ENCODE data around the gene N4BP3. TPM values are rescaled to one million over a fixed set of nuclear protein-coding genes. Genes with fewer than 3 reads are reported as not detected.

N4BP3 gene
- total RNA-seq, 1 experiment from 2014 or later: 46.2 TPM

DNA sequence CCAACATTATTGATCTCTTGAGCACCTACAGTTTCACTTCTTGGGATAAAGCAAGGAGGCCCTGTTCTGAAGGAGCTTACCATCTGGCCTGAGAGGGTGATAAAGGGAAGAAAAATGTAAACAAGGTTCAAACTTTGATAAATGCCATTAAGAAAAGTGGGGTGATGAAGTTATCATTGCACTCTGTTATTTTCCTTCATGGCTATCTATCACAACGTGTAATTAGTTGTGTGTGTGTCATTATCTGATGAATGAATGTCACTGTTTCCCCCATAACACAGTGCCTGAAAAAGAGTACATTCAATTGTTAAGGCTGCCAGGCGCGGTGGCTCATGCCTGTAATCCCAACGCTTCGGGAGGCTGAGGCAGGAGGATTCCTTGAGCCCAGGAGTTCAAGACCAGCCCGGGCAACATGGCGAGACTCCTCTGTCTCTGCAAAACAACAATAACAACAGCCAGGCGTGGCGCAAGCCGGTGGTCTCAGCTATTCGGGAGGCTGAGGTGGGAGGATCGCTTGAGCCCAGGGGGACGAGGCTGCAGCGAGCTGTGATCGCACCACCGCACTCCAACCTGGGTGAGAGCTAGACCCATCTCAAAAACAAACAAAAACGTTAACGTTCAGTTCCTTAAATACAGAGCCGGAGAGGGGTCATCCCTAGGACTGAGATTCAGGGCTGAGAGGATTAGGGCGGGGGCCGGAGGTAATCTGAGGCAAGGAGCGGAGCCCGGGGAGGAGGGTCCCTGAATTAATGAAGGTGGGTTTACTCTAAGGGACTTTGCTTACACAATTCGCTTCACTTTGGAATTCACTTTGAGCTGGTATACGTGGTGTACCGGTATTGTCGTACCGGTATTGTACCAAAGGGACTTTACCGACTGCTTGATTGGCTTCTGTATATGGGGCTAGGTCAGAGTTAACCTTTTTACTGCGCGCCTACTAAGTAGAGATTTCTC, 39.4 kb downstream of the N4BP3 start:
- ATAC-seq: no peak
- CTCF ChIA-PET: interaction anchor here (0.9 to 10.7 kb wide), 6 partner anchors 11 to 75 kb away, joined by 4 to 131 read pairs (median 4); no protein-coding TSS in a partner anchor
- Mint-ChIP-seq H3K9me3 (no peaks in the 10 kb centered on the region), H3K4me3 (peak overlapping the region; percentile 94), H3K36me3 (peaks cover 43% of the 10 kb centered on the region), H3K4me1 (peaks cover 13% of the 10 kb centered on the region), H3K27ac (peak overlapping the region; percentile 94), H3K27me3 (ENCODE audit: low read depth) (no peaks in the 10 kb centered on the region)
- POLR2A ChIA-PET: interaction anchor here (0.6 to 1.4 kb wide), 8 partner anchors 17 to 61 kb away, joined by 3 to 9 read pairs (median 5); partner anchors contain the start of gene HNRNPAB
- TF ChIP-seq, protein P1, sequence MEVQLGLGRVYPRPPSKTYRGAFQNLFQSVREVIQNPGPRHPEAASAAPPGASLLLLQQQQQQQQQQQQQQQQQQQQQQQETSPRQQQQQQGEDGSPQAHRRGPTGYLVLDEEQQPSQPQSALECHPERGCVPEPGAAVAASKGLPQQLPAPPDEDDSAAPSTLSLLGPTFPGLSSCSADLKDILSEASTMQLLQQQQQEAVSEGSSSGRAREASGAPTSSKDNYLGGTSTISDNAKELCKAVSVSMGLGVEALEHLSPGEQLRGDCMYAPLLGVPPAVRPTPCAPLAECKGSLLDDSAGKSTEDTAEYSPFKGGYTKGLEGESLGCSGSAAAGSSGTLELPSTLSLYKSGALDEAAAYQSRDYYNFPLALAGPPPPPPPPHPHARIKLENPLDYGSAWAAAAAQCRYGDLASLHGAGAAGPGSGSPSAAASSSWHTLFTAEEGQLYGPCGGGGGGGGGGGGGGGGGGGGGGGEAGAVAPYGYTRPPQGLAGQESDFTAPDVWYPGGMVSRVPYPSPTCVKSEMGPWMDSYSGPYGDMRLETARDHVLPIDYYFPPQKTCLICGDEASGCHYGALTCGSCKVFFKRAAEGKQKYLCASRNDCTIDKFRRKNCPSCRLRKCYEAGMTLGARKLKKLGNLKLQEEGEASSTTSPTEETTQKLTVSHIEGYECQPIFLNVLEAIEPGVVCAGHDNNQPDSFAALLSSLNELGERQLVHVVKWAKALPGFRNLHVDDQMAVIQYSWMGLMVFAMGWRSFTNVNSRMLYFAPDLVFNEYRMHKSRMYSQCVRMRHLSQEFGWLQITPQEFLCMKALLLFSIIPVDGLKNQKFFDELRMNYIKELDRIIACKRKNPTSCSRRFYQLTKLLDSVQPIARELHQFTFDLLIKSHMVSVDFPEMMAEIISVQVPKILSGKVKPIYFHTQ (CRISPR knock-in tag; IDR thresholded peaks at IDR 0.05): 0 out of 2 replicates have a peak, but pooled peaks have one; percentile 61
- TF ChIP-seq, protein P2, sequence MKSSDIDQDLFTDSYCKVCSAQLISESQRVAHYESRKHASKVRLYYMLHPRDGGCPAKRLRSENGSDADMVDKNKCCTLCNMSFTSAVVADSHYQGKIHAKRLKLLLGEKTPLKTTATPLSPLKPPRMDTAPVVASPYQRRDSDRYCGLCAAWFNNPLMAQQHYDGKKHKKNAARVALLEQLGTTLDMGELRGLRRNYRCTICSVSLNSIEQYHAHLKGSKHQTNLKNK (CRISPR knock-in tag; IDR thresholded peaks at IDR 0.05): no peak
- TF ChIP-seq, protein P3, sequence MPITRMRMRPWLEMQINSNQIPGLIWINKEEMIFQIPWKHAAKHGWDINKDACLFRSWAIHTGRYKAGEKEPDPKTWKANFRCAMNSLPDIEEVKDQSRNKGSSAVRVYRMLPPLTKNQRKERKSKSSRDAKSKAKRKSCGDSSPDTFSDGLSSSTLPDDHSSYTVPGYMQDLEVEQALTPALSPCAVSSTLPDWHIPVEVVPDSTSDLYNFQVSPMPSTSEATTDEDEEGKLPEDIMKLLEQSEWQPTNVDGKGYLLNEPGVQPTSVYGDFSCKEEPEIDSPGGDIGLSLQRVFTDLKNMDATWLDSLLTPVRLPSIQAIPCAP (CRISPR knock-in tag; IDR thresholded peaks at IDR 0.05): no peak
- TF ChIP-seq HMGA2 (CRISPR knock-in tag; IDR thresholded peaks at IDR 0.05): no peak
- TF ChIP-seq ESRRA (CRISPR knock-in tag; IDR thresholded peaks at IDR 0.05; ENCODE audit: borderline replicate concordance): no peak
- no peak for TF ChIP-seq CREM (CRISPR knock-in tag; IDR thresholded peaks at IDR 0.05)
- TF ChIP-seq PRRX2 (CRISPR knock-in tag; IDR thresholded peaks at IDR 0.05): no peak
- no peak for TF ChIP-seq JUN (CRISPR knock-in tag; IDR thresholded peaks at IDR 0.05)
- TF ChIP-seq, protein P4, sequence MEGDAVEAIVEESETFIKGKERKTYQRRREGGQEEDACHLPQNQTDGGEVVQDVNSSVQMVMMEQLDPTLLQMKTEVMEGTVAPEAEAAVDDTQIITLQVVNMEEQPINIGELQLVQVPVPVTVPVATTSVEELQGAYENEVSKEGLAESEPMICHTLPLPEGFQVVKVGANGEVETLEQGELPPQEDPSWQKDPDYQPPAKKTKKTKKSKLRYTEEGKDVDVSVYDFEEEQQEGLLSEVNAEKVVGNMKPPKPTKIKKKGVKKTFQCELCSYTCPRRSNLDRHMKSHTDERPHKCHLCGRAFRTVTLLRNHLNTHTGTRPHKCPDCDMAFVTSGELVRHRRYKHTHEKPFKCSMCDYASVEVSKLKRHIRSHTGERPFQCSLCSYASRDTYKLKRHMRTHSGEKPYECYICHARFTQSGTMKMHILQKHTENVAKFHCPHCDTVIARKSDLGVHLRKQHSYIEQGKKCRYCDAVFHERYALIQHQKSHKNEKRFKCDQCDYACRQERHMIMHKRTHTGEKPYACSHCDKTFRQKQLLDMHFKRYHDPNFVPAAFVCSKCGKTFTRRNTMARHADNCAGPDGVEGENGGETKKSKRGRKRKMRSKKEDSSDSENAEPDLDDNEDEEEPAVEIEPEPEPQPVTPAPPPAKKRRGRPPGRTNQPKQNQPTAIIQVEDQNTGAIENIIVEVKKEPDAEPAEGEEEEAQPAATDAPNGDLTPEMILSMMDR (IDR thresholded peaks at IDR 0.05): no peak
- TF ChIP-seq ZNF396 (CRISPR knock-in tag; IDR thresholded peaks at IDR 0.05; ENCODE audit: borderline replicate concordance): no peak
- no peak for TF ChIP-seq MXD4 (CRISPR knock-in tag; IDR thresholded peaks at IDR 0.05; ENCODE audit: borderline replicate concordance)
- no peak for TF ChIP-seq ETV6 (CRISPR knock-in tag; IDR thresholded peaks at IDR 0.05)
- TF ChIP-seq, protein P5, sequence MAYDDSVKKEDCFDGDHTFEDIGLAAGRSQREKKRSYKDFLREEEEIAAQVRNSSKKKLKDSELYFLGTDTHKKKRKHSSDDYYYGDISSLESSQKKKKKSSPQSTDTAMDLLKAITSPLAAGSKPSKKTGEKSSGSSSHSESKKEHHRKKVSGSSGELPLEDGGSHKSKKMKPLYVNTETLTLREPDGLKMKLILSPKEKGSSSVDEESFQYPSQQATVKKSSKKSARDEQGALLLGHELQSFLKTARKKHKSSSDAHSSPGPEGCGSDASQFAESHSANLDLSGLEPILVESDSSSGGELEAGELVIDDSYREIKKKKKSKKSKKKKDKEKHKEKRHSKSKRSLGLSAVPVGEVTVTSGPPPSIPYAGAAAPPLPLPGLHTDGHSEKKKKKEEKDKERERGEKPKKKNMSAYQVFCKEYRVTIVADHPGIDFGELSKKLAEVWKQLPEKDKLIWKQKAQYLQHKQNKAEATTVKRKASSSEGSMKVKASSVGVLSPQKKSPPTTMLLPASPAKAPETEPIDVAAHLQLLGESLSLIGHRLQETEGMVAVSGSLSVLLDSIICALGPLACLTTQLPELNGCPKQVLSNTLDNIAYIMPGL (CRISPR knock-in tag; IDR thresholded peaks at IDR 0.05): no peak
- 0 out of 2 replicates have a peak, but pooled peaks have one; percentile 59 for TF ChIP-seq EMX1 (CRISPR knock-in tag; IDR thresholded peaks at IDR 0.05)
- 0 out of 2 replicates have a peak, but pooled peaks have one; percentile 5 for TF ChIP-seq ZNF671 (CRISPR knock-in tag; IDR thresholded peaks at IDR 0.05)
- TF ChIP-seq, protein P6, sequence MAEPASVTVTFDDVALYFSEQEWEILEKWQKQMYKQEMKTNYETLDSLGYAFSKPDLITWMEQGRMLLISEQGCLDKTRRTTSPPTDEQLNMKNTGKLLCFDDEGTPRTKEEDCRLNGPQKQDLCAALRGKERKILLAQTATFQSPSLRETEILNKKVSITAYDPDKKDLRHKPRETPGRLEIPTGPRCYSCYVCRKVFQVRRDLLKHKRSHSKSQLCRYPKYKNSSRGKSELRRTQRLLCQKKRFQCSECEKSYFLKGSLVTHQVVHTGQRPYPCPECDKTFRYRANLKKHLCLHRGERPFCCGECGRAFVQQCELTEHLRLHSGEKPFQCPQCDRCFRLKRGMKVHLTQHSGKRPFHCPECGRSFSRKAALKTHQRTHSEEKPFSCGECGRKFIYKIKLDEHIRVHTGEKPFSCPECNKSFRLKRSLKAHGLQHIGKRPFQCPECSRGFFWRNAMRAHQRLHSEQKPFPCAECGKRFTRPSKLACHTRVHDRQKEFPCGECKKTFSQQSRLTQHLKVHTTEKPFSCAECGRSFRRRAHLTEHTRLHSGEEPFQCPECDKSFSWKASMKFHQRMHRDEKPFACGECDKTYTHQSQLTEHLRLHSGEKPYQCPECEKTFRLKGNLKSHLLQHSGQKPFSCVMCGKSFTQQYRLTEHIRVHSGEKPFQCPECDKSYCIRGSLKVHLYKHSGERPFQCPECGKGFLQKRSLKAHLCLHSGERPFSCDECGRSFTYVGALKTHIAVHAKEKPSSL (CRISPR knock-in tag; conservative IDR thresholded peaks at IDR 0.05): no peak
- TF ChIP-seq NFATC4 (CRISPR knock-in tag; IDR thresholded peaks at IDR 0.05): no peak
- no peak for TF ChIP-seq TEAD4 (CRISPR knock-in tag; IDR thresholded peaks at IDR 0.05)
- no peak for TF ChIP-seq FOXJ3 (CRISPR knock-in tag; IDR thresholded peaks at IDR 0.05; ENCODE audit: borderline replicate concordance)
- TF ChIP-seq, protein P7, sequence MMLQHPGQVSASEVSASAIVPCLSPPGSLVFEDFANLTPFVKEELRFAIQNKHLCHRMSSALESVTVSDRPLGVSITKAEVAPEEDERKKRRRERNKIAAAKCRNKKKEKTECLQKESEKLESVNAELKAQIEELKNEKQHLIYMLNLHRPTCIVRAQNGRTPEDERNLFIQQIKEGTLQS (CRISPR knock-in tag; conservative IDR thresholded peaks at IDR 0.05): no peak
- no peak for TF ChIP-seq ZNF416 (CRISPR knock-in tag; IDR thresholded peaks at IDR 0.05)
- TF ChIP-seq, protein P8, sequence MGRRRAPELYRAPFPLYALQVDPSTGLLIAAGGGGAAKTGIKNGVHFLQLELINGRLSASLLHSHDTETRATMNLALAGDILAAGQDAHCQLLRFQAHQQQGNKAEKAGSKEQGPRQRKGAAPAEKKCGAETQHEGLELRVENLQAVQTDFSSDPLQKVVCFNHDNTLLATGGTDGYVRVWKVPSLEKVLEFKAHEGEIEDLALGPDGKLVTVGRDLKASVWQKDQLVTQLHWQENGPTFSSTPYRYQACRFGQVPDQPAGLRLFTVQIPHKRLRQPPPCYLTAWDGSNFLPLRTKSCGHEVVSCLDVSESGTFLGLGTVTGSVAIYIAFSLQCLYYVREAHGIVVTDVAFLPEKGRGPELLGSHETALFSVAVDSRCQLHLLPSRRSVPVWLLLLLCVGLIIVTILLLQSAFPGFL (CRISPR knock-in tag; IDR thresholded peaks at IDR 0.05; ENCODE audit: borderline replicate concordance): no peak
- no peak for DNase-seq (ENCODE audit: low spot score)

Data from WTC11 (cell line).